Ovary (tissue), 3 donors: Measurements from ENCODE around the gene ITM2B.

Experiments used
- POLR2A ChIP-seq: fragments of 450-650 bp; IDR thresholded peaks from one replicate; pipeline ENCODE4 v1.6.1; 2017; ENCODE audit warnings: antibody characterized with exemption, mild to moderate bottlenecking, moderate library complexity
- TF ChIP-seq, protein P1 (sequence below), 3 donors: fragments of 450-650 bp in 2 of 3; fragments of 200-600 bp in 1 of 3; IDR thresholded peaks; one replicate each; pipeline versions ENCODE4 v1.5.1 to v1.8.0; 2016 to 2022; ENCODE audit warnings: antibody characterized with exemption in 3 of 3, mild to moderate bottlenecking in 1 of 3
- donor health status: DM: no; HTN: no; CAD: no.

DNA sequence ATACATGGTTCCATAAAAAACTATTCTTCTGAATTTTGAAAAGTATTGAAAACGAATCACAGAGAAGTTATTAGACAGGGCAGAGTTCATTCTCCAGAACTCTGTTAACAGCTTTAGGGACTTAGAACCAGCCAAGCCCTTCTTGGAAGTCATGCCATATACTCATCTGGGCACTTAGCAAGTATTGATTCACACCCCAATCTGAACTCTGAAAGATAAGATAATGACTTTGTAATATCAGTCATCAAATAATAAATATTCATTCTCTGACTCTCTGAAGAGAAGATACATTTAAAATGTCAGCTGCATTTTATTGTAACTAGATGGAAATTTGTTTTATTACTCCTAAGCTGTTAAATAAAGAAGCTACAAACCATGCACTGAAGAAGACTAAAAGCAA lies 43.8 kb upstream of the ITM2B start:
- TF ChIP-seq, protein P1, sequence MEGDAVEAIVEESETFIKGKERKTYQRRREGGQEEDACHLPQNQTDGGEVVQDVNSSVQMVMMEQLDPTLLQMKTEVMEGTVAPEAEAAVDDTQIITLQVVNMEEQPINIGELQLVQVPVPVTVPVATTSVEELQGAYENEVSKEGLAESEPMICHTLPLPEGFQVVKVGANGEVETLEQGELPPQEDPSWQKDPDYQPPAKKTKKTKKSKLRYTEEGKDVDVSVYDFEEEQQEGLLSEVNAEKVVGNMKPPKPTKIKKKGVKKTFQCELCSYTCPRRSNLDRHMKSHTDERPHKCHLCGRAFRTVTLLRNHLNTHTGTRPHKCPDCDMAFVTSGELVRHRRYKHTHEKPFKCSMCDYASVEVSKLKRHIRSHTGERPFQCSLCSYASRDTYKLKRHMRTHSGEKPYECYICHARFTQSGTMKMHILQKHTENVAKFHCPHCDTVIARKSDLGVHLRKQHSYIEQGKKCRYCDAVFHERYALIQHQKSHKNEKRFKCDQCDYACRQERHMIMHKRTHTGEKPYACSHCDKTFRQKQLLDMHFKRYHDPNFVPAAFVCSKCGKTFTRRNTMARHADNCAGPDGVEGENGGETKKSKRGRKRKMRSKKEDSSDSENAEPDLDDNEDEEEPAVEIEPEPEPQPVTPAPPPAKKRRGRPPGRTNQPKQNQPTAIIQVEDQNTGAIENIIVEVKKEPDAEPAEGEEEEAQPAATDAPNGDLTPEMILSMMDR (IDR thresholded peaks at IDR 0.05), result no peak
- no peak for TF ChIP-seq POLR2A
